Kidney epithelial cell (primary cell): ENCODE results near the gene CBX4. TPM values are rescaled to one million over a fixed set of nuclear protein-coding genes. Genes with fewer than 3 reads are reported as not detected.

Experiments used
- DNase-seq: peaks from one replicate; pipeline ENCODE4 v3.0.0-alpha.2; 2010; ENCODE audit warnings: low read depth
- H3K27me3 ChIP-seq: 2 replicates; pipeline ENCODE4 v1.6.0; 2011; ENCODE audit warnings: low read length; ENCODE audit not compliant: control insufficient read depth, insufficient read depth
- H3K36me3 ChIP-seq: 2 replicates; pipeline ENCODE4 v1.5.1; 2011; ENCODE audit warnings: low read length; ENCODE audit not compliant: control insufficient read depth, insufficient read depth
- H3K4me3 ChIP-seq: 2 replicates; pipeline ENCODE4 v1.5.1; 2011; ENCODE audit warnings: low read depth, mild to moderate bottlenecking, control low read depth, low read length
- total RNA-seq: library from RNA; depleted of rRNA; stranded (reverse); fragments of >200 nt; gene quantifications from 2 replicates; pipeline ENCODE4 v1.2.3, GENCODE V29; 2015
- TF ChIP-seq, protein P1 (sequence below): IDR thresholded peaks from 2 replicates; pipeline ENCODE4 v1.5.1; 2011; ENCODE audit warnings: mild to moderate bottlenecking, moderate library complexity, low read length, control low read depth, inconsistent platforms; ENCODE audit not compliant: insufficient read depth, poor library complexity, severe bottlenecking

CBX4 gene
- total RNA-seq, 1 donor from 2014 or later: 24.0 TPM

DNA sequence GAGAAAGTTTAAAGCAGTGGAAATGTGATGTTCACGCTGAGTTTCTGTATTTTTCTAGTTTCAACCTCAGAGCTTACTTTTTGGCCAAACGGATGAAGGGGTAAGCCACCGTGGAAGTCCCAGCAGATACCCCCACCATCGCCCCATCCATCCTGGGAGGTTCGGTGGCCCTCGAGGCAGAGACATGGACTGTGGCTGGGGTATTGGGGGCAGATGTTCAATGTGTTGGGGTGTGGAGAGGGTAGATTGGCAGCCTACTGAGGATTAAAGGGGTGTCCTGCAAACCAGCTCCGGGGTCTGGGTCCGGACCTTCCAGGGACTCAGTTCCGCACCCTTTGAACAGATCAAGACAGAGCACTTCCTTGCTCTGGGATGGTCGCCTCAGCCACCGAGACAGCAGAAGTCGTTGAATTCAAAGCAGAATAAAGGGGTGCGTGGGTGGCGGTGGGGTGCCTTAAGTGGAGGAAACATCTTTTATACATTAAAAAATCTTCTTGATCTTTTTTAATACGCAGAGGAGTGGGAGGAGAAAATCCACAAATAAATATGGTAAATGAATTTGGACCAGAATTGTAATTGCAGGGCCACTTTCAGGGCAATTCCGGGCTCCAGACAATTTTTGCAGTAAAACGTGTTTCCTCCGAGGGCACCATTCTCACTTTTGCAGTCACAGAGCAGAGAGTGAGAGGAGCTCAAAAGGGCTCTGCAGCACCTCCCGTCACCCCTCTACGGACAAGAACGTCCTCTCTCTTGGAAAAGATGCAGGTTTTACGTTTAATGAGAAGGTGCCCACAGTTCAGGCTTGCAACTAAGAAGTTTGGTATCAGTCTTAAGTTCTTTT, 34.2 kb downstream of the CBX4 start:
- no peaks in the 10 kb centered on the region for H3K36me3 ChIP-seq
- H3K4me3 ChIP-seq: no peak overlapping the region
- H3K27me3 ChIP-seq: peaks cover 98% of the 10 kb centered on the region
- TF ChIP-seq, protein P1, sequence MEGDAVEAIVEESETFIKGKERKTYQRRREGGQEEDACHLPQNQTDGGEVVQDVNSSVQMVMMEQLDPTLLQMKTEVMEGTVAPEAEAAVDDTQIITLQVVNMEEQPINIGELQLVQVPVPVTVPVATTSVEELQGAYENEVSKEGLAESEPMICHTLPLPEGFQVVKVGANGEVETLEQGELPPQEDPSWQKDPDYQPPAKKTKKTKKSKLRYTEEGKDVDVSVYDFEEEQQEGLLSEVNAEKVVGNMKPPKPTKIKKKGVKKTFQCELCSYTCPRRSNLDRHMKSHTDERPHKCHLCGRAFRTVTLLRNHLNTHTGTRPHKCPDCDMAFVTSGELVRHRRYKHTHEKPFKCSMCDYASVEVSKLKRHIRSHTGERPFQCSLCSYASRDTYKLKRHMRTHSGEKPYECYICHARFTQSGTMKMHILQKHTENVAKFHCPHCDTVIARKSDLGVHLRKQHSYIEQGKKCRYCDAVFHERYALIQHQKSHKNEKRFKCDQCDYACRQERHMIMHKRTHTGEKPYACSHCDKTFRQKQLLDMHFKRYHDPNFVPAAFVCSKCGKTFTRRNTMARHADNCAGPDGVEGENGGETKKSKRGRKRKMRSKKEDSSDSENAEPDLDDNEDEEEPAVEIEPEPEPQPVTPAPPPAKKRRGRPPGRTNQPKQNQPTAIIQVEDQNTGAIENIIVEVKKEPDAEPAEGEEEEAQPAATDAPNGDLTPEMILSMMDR: no peak
- no peak for DNase-seq

DNA sequence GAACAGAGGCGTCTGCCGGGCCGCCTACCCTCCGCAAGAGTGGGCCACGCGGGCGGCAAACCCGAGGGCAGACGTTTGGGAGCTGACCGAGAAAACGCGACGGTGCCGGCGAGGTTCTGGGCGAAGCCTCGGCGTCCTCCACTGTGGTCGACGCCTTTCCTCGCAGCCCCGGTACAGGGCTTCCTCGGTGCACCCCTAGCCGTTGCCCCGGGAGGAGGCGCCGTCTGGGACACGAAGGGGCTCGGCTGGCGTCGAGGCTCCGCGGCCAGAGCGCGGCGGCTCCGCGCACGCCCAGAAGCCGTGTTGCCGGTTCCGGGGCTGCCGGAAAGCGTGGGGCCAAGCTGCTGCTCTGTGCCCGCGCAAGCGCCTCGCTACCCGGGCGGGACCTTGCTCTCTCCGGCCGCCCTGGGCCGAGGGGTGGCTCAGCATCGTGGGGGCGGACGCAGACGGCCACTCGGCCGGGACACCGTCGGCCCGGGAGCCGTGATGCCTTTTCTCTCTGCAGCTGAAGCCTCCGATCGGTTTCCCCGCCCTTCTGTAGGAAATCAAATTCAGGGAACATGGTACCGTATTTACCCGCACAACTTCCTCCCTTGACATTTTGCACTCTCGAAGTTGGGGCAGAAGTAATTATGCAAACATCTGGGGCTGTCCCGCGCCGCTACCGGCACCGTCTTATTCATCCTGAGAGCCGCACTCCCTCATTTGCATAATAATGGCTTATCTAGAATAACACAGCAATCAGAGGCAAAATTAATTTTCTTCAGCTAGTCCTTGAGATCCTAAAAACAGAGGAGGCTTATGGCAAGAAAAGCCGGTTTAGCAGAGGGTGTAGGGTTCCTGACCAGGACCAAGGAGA, 35.0 kb downstream of the CBX4 start:
- DNase-seq: no peak

DNA sequence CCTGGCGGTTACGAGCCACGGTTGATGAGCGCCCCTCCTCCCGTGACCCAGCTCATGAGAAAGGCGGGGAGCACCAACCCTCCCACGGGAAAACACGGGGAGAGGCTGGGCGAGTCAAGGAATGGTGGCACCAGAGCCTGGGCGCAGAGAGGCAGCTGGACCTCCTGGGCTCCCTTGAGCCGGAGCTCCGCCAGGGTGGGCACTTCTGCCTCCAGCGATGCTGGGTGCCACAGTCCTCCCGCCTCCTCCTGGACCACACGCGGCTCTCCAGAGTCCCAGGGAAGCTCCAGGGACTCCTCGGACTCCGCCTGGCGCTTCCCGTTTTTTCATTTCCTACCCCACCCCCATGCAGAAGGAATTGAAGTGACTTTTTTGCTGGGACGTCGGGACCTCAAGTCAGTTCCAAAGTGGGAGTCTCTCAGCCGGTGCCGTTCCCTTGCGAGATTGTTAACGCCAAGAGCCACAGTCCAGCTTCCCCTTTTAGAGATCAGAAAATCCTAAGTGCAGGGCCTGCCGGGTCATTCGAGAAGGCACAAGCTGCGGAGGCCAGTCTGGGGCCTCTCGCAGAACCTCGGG, 35.7 kb downstream of the CBX4 start:
- TF ChIP-seq, protein P1: no peak
- Histone ChIP-seq H3K36me3 (no peaks in the 10 kb centered on the region), H3K27me3 (peaks cover 100% of the 10 kb centered on the region)

More for the DNA sequence above, 35.0 kb downstream of the CBX4 start:
- peaks cover 100% of the 10 kb centered on the region for H3K27me3 ChIP-seq
- H3K4me3 ChIP-seq: no peak overlapping the region
- TF ChIP-seq, protein P1: no peak
- no peaks in the 10 kb centered on the region for H3K36me3 ChIP-seq

DNA sequence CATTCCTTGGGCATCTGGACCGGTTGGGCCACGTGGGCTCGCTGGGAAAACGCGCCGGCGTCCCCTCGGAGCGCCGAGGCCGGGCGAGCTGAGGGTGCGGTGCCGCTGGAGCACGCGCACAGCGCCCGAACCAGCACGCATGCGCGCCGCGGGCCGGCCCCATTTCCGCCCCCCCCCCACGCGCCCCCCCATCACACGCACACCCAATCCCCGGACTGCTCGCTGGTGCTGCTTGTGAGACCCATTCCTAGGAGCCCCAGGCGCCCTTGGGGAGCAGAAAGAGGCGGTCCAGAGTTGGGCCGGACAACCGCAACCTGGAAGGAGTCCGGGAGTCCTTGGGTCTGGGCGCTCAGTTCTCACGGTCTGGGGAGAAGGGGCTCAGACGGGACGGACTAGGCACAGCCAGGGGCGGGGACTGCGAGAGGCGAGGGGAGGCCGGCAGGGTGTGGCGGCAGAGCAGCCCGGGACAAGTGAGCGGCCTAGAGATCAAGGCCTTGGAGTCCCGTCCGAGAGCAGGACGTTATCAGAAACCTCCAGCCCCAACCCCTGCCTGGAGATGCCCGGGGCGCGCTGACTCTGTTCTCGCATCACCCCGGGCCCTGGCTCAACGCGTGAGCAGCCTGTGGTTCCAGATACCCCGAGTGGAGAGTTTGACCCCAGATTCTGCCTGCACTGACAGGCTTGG, 36.4 kb downstream of the CBX4 start:
- no peak for DNase-seq
- TF ChIP-seq, protein P1: no peak
- Histone ChIP-seq H3K36me3 (no peaks in the 10 kb centered on the region), H3K27me3 (peaks cover 100% of the 10 kb centered on the region), H3K4me3 (no peak overlapping the region)

More for the DNA sequence above, 35.7 kb downstream of the CBX4 start:
- H3K4me3 ChIP-seq: no peak overlapping the region
- DNase-seq: no peak

DNA sequence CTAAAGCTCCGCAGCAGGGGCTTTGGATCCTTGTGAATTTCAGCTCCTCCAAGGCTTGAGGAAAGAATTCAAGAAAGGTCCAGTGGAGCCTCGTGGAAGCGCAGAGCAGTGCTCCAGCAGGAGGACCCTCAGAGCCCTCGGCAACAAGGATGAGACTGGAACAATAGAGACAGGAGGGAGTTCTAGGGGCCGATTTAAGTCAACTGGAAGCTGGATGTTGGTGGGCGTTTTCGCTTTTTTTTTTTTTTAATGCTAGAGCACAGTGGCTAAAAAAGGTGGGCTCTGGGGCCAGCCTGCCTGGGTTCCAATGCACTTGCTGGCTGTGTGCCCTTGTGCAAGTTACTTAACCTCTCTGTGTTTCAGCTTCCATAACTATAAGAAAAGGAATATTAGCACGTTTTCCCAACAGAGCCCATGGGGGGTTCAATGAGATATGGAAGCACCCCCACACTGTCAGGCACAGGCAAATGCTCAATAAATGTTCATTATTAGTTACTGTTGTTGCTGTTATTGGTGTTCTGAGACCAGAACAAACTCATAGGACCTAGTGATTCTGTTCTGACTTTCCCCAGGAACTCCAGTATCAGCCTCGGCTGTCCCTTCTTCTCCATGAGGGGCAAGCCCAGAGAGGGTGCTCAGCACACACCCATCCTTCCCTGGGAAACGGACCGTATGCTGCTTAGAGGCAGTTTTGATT, 37.1 kb downstream of the CBX4 start:
- Histone ChIP-seq H3K36me3 (no peaks in the 10 kb centered on the region), H3K27me3 (peaks cover 95% of the 10 kb centered on the region), H3K4me3 (no peak overlapping the region)
- DNase-seq: no peak
- TF ChIP-seq, protein P1: no peak
